NT2/D1 (cell line): ENCODE measurements around the gene ZNF511.

Experiments
- DNase-seq: peaks from one replicate; pipeline ENCODE4 v3.0.0-alpha.2; 2011; ENCODE audit warnings: low read depth, low spot score
- H3K27me3 ChIP-seq: 2 replicates; pipeline ENCODE4 v1.6.0; 2011; ENCODE audit warnings: mild to moderate bottlenecking; ENCODE audit not compliant: insufficient read length, insufficient read depth
- H3K36me3 ChIP-seq: 2 replicates; pipeline ENCODE4 v1.6.1; 2011; ENCODE audit warnings: mild to moderate bottlenecking, low read length, mixed read lengths; ENCODE audit not compliant: insufficient read depth, insufficient read length
- H3K4me1 ChIP-seq: 2 replicates; pipeline ENCODE4 v1.5.1; 2011; ENCODE audit not compliant: insufficient read depth, insufficient read length
- H3K4me3 ChIP-seq: 2 replicates; pipeline ENCODE4 v1.5.1; 2011; ENCODE audit warnings: low read depth; ENCODE audit not compliant: insufficient read length
- H3K9ac ChIP-seq: 2 replicates; pipeline ENCODE4 v1.6.0; 2011; ENCODE audit warnings: low read depth; ENCODE audit not compliant: insufficient read length
- H3K9me3 ChIP-seq: 2 replicates; pipeline ENCODE4 v1.5.1; 2011; ENCODE audit warnings: mild to moderate bottlenecking, low read length; ENCODE audit not compliant: insufficient read depth
- SUZ12 ChIP-seq: IDR thresholded peaks from 2 replicates; pipeline ENCODE4 v1.6.1; 2011; ENCODE audit not compliant: insufficient read length, insufficient read depth; ENCODE audit errors: extremely low read depth
- YY1 ChIP-seq: IDR thresholded peaks from 2 replicates; pipeline ENCODE4 v1.6.1; 2011; ENCODE audit not compliant: insufficient read length, insufficient read depth
- ZNF274 ChIP-seq: IDR thresholded peaks from 2 replicates; pipeline ENCODE4 v1.6.1; 2011; ENCODE audit warnings: mild to moderate bottlenecking, low read depth, low read length

ZNF511 gene

GRCh38 chr10:133361227-133361626 is 52.5 kb downstream of the ZNF511 start:
- Histone ChIP-seq H3K9me3 (no peaks in the 10 kb centered on the region), H3K4me3 (no peak overlapping the region), H3K27me3 (no peaks in the 10 kb centered on the region), H3K4me1 (peaks cover 4% of the 10 kb centered on the region), H3K36me3 (peaks cover 44% of the 10 kb centered on the region), H3K9ac (no peak overlapping the region)
- no peak for DNase-seq
- TF ChIP-seq YY1 (no peak), ZNF274 (no peak), SUZ12 (no peak)

- no peak for DNase-seq
- Histone ChIP-seq H3K4me1 (peaks cover 4% of the 10 kb centered on the region), H3K9me3 (no peaks in the 10 kb centered on the region), H3K9ac (no peak overlapping the region), H3K27me3 (no peaks in the 10 kb centered on the region), H3K4me3 (no peak overlapping the region), H3K36me3 (peaks cover 47% of the 10 kb centered on the region)
- TF ChIP-seq YY1 (no peak), SUZ12 (no peak), ZNF274 (no peak)
These were observed 53.2 kb downstream of the ZNF511 start for GRCh38 chr10:133361773-133362441.
